GM13976 (cell line): ENCODE results near the gene TAC4.

Experiments used
- DNase-seq: peaks from one replicate; pipeline ENCODE4 v3.0.0; 2012; ENCODE audit warnings: low spot score
- CTCF ChIP-seq: IDR thresholded peaks from 2 replicates; pipeline ENCODE4 v1.5.1; 2012; ENCODE audit warnings: borderline replicate concordance, mild to moderate bottlenecking; ENCODE audit not compliant: insufficient read depth; ENCODE audit errors: extremely low read depth, missing control alignments, control extremely low read depth
- in situ Hi-C: fragments of 300-500 bp; cut with MboI; formaldehyde crosslinking; loops from one replicate; pipeline ENCODE4 v1.12.0; 2022; ENCODE audit warnings: low sequenced_read_pairs, mixed read lengths, inconsistent platforms; ENCODE audit not compliant: unreplicated experiment

Gene TAC4

GRCh38 chr17:49873926-49874325 is 26.1 kb upstream of the TAC4 start:
- TF ChIP-seq CTCF = no peak
- no peak for DNase-seq
- in situ Hi-C loops = no loop called here

GRCh38 chr17:49873466-49873865 is 25.6 kb upstream of the TAC4 start:
- TF ChIP-seq CTCF = no peak
- no peak for DNase-seq
- in situ Hi-C loops = no loop called here

- TF ChIP-seq CTCF = no peak
- DNase-seq = no peak
- in situ Hi-C loops = no loop called here
Observed at GRCh38 chr17:49872754-49873377, 25.0 kb upstream of the TAC4 start.

- DNase-seq = no peak
- no peak for TF ChIP-seq CTCF
- in situ Hi-C loops = no loop called here
Observed at GRCh38 chr17:49871211-49871610, 23.3 kb upstream of the TAC4 start.

GRCh38 chr17:49870298-49870697 is 22.4 kb upstream of the TAC4 start:
- in situ Hi-C loops = no loop called here
- no peak for DNase-seq
- no peak for TF ChIP-seq CTCF

GRCh38 chr17:49869038-49869374 is 21.1 kb upstream of the TAC4 start:
- in situ Hi-C loops = loop anchor here (10.0 kb wide), 1 partner anchor 136 kb away; no protein-coding TSS in a partner anchor
- TF ChIP-seq CTCF = no peak
- no peak for DNase-seq
